Gastroesophageal sphincter (tissue), 4 donors: ENCODE data around the gene PMEL. TPM values are rescaled to one million over a fixed set of nuclear protein-coding genes. Genes with fewer than 3 reads are reported as not detected.

Experiments
- ATAC-seq: fragments of 150-250 bp; one replicate; pipeline ENCODE4 v1.9.1; 2016; ENCODE audit warnings: mild to moderate bottlenecking, moderate library complexity
- H3K27ac ChIP-seq, 4 donors: fragments of 200-600 bp; sonication (generic) in 3 of 4; 1 replicate in 3 of 4; 2 replicates in 1 of 4; pipeline ENCODE4 v1.5.1; 2016 to 2019
- H3K27me3 ChIP-seq: fragments of 200-600 bp; sonication (generic); one replicate; pipeline ENCODE4 v1.5.1; 2019
- H3K36me3 ChIP-seq, 2 donors: fragments of 200-600 bp; sonication (generic); one replicate each; pipeline ENCODE4 v1.5.1; 2019; ENCODE audit warnings: control low read depth in 1 of 2
- H3K4me1 ChIP-seq, 3 donors: fragments of 200-600 bp; sonication (generic); 1 replicate in 2 of 3; 2 replicates in 1 of 3; pipeline ENCODE4 v1.5.1; 2016 to 2019; ENCODE audit warnings: control low read depth in 2 of 3
- H3K4me3 ChIP-seq, 2 donors: fragments of 200-600 bp; sonication (generic); one replicate each; pipeline ENCODE4 v1.5.1; 2019; ENCODE audit warnings: mild to moderate bottlenecking in 1 of 2, moderate library complexity in 1 of 2
- H3K9me3 ChIP-seq, 3 donors: fragments of 200-600 bp; sonication (generic); one replicate each; pipeline ENCODE4 v1.5.1; 2017 to 2019; ENCODE audit warnings: control low read depth in 2 of 3
- CTCF ChIP-seq, 4 experiments: fragments of 200-600 bp in 2 of 4; fragments of 450-650 bp in 2 of 4; sonication (generic) in 1 of 4; IDR thresholded peaks; one replicate each; pipeline ENCODE4 v1.5.1; 2017 to 2019; ENCODE audit warnings: antibody characterized with exemption in 4 of 4, mild to moderate bottlenecking in 2 of 4, moderate library complexity in 2 of 4
- EP300 ChIP-seq: sonication (generic); formaldehyde crosslinking; IDR thresholded peaks from one replicate; pipeline ENCODE4 v1.6.1; 2017; ENCODE audit warnings: antibody characterized with exemption, mild to moderate bottlenecking
- POLR2A ChIP-seq, 2 donors: fragments of 450-650 bp; IDR thresholded peaks; one replicate each; pipeline ENCODE4 v1.6.1; 2017; ENCODE audit warnings: antibody characterized with exemption in 2 of 2, mild to moderate bottlenecking in 2 of 2, moderate library complexity in 1 of 2
- POLR2AphosphoS5 ChIP-seq: sonication (generic); formaldehyde crosslinking; IDR thresholded peaks from one replicate; pipeline ENCODE4 v1.6.1; 2017; ENCODE audit warnings: antibody characterized with exemption
- WGBS, 2 donors: methylation state at CpG; one replicate each; pipeline ENCODE4 v1.1.5; 2018; ENCODE audit warnings: low coverage in 1 of 2; 5-methylcytosine and 5-hydroxymethylcytosine counted together
- total RNA-seq, 4 donors: library from RNA; depleted of rRNA; stranded (reverse); fragments of >200 nt; gene quantifications; one replicate each; pipeline ENCODE4 v1.1.0, GENCODE V29; 2016

PMEL gene
- total RNA-seq, 4 donors from 2014 or later: 0.20 to 4.7 (median 0.67) TPM; not detected in 1

- peak overlapping the region; percentile 68 to 89 (median 84) for H3K27ac ChIP-seq
- no peak for ATAC-seq
- peaks cover 0 to 65% of the 10 kb centered on the region in 2 donors for H3K36me3 ChIP-seq
- no peaks in the 10 kb centered on the region for H3K27me3 ChIP-seq
- H3K9me3 ChIP-seq: no peaks in the 10 kb centered on the region
- peak overlapping the region; percentile 64 to 71 for H3K4me3 ChIP-seq
- peaks cover 0 to 28% (median 8%) of the 10 kb centered on the region in 3 donors for H3K4me1 ChIP-seq
- TF ChIP-seq POLR2AphosphoS5 (no peak), EP300 (no peak), POLR2A (IDR thresholded peaks at IDR 0.05) (no peak), CTCF (IDR thresholded peaks at IDR 0.05) (no peak)
- WGBS, 2 donors: 0% methylated on average over 1 of the region's 5 CpGs; no CpG with 5 or more reads in 1 of the 2 donors
These were observed 31.7 kb upstream of the PMEL start for GRCh38 chr12:55997535-55997859.

- Histone ChIP-seq H3K27ac (peak within 1 kb of the TSS; percentile 68 to 89 (median 84)), H3K4me1 (peaks cover 0 to 28% (median 8%) of the 10 kb centered on the region in 3 donors), H3K27me3 (no peaks in the 10 kb centered on the region), H3K4me3 (peak within 1 kb of the TSS; percentile 64 to 71), H3K36me3 (peaks cover 0 to 65% of the 10 kb centered on the region in 2 donors), H3K9me3 (no peaks in the 10 kb centered on the region)
- ATAC-seq: peak; percentile 100
- 0 to 2% methylated on average over 6 to 16 of the region's 27 CpGs for WGBS, 2 donors
- TF ChIP-seq POLR2AphosphoS5 (peak; percentile 79), CTCF (IDR thresholded peaks at IDR 0.05) (no peak), POLR2A (IDR thresholded peaks at IDR 0.05) (peak; percentile 38 to 48)
These were observed 31.1 kb upstream of the PMEL start, which contains the start of gene SUOX for GRCh38 chr12:55996715-55997534. TSS of gene SUOX (plus strand) at chr12:55997276. CDS start at chr12:56002222, 4,946 bp downstream.

- H3K4me1 ChIP-seq: peaks cover 0 to 28% (median 8%) of the 10 kb centered on the region in 3 donors
- peak overlapping the region; percentile 64 to 71 for H3K4me3 ChIP-seq
- H3K9me3 ChIP-seq: no peaks in the 10 kb centered on the region
- peaks cover 0 to 65% of the 10 kb centered on the region in 2 donors for H3K36me3 ChIP-seq
- H3K27me3 ChIP-seq: no peaks in the 10 kb centered on the region
- TF ChIP-seq POLR2A (IDR thresholded peaks at IDR 0.05) (no peak), CTCF (IDR thresholded peaks at IDR 0.05) (peak in 3 of 4 experiments; percentile 80 to 91 (median 85))
- 3 to 31% methylated on average over 8 to 14 of the region's 14 CpGs for WGBS, 2 donors
- ATAC-seq: no peak
- peak overlapping the region; percentile 62 to 89 (median 84) for H3K27ac ChIP-seq
These were observed 30.4 kb upstream of the PMEL start for GRCh38 chr12:55996201-55996714.

- 57 to 72% methylated on average over 3 to 7 of the region's 8 CpGs for WGBS, 2 donors
- Histone ChIP-seq H3K4me1 (peaks cover 0 to 28% (median 8%) of the 10 kb centered on the region in 3 donors), H3K36me3 (peaks cover 0 to 69% of the 10 kb centered on the region in 2 donors), H3K4me3 (no peak overlapping the region), H3K27ac (no peak overlapping the region), H3K27me3 (no peaks in the 10 kb centered on the region), H3K9me3 (no peaks in the 10 kb centered on the region)
- ATAC-seq: no peak
- TF ChIP-seq POLR2A (IDR thresholded peaks at IDR 0.05): no peak
- no peak for TF ChIP-seq CTCF (IDR thresholded peaks at IDR 0.05)
- TF ChIP-seq POLR2AphosphoS5: no peak
- TF ChIP-seq EP300: no peak
These were observed 29.5 kb upstream of the PMEL start for GRCh38 chr12:55995366-55995765.
